K562 (cell line): ENCODE measurements around the gene PLEKHB1. TPM values are rescaled to one million over a fixed set of nuclear protein-coding genes. Genes with fewer than 3 reads are reported as not detected.
A peak's percentile ranks its signal among the peaks of the same experiment; 100 is the strongest.

Source experiments
- ARID4B ChIP-seq: sonication (generic); formaldehyde crosslinking; IDR thresholded peaks from 2 replicates; pipeline ENCODE4 v1.8.0; 2022; ENCODE audit warnings: mild to moderate bottlenecking, missing genetic modification reagents
- CLOCK ChIP-seq: fragments of 250-450 bp; sonication (Bioruptor Pico); IDR thresholded peaks from 2 replicates; pipeline ENCODE4 v1.4.0; 2020; ENCODE audit warnings: mild to moderate bottlenecking, moderate library complexity, borderline replicate concordance
- E2F5 ChIP-seq: sonication (generic); formaldehyde crosslinking; IDR thresholded peaks from 2 replicates; pipeline ENCODE4 v1.8.0; 2022; ENCODE audit warnings: mild to moderate bottlenecking, missing genetic modification reagents
- KLF13 ChIP-seq: fragments of 450-650 bp; IDR thresholded peaks from 2 replicates; pipeline ENCODE4 v1.6.1; 2016; ENCODE audit warnings: missing genetic modification characterization, low read depth, mild to moderate bottlenecking, missing compliant biosample characterization, moderate library complexity, borderline replicate concordance
- PCBP2 ChIP-seq: fragments of 200-400 bp; formaldehyde crosslinking; IDR thresholded peaks from 2 replicates; pipeline ENCODE4 v1.6.1; 2018; ENCODE audit warnings: low read length, low read depth, mild to moderate bottlenecking, moderate library complexity; ENCODE audit not compliant: poor library complexity, severe bottlenecking
- SUPT5H ChIP-seq: fragments of 450-650 bp; IDR thresholded peaks from 2 replicates; pipeline ENCODE4 v1.6.1; 2016
- TGIF2 ChIP-seq: sonication (generic); formaldehyde crosslinking; IDR thresholded peaks from 2 replicates; pipeline ENCODE4 v1.8.1; 2022; ENCODE audit warnings: mild to moderate bottlenecking, missing genetic modification reagents, moderate library complexity
- YY1 ChIP-seq, 3 experiments: IDR thresholded peaks; 2 replicates each; pipeline ENCODE4 v1.6.1; 2011; ENCODE audit warnings: low read length in 2 of 3, mild to moderate bottlenecking in 2 of 3, moderate library complexity in 2 of 3, borderline replicate concordance in 1 of 3, control low read depth in 1 of 3, low read depth in 1 of 3; ENCODE audit not compliant: insufficient read depth in 3 of 3, insufficient replicate concordance in 2 of 3, control insufficient read depth in 1 of 3, insufficient read length in 1 of 3; ENCODE audit errors: extremely low read depth in 1 of 3
- ZBTB33 ChIP-seq: sonication (generic); formaldehyde crosslinking; IDR thresholded peaks from 2 replicates; pipeline ENCODE4 v1.8.1; 2023; ENCODE audit warnings: mild to moderate bottlenecking, missing genetic modification reagents
- ZNF174 ChIP-seq: fragments of 250-450 bp; sonication (Bioruptor Pico); IDR thresholded peaks from 2 replicates; pipeline ENCODE4 v1.4.0; 2020; ENCODE audit warnings: mild to moderate bottlenecking
- ZNF274 ChIP-seq: IDR thresholded peaks from 2 replicates; pipeline ENCODE4 v1.6.1; 2011; ENCODE audit warnings: low read depth, mild to moderate bottlenecking, low read length, moderate library complexity, borderline replicate concordance
- polyA plus RNA-seq, 8 experiments: library from polyadenylated mRNA; depleted of rRNA in 4 of 8; stranded (reverse) in 5 of 8; unstranded in 3 of 8; fragments of >200 nt; fragmentation: Nextera tagmentation in 2 of 8; fragmentation: Illumina TruSeq in 1 of 8; extraction: Ambion mirVana in 2 of 8; extraction: Trizol in 1 of 8; gene quantifications; 2 replicates each; pipeline versions ENCODE4 v1.2.1 to v1.2.3, GENCODE V29; 2011 to 2014; ENCODE audit warnings: inconsistent platforms in 1 of 8, missing spikeins in 1 of 8
- total RNA-seq, 7 experiments: library from RNA; depleted of rRNA in 6 of 7; stranded (reverse); fragments of >200 nt in 6 of 7; fragmentation: Illumina TruSeq in 2 of 7; extraction: Trizol in 2 of 7; gene quantifications; 2 replicates each; pipeline versions ENCODE4 v1.2.1 to v1.2.3, GENCODE V29; 2011 to 2021; ENCODE audit warnings: low replicate concordance in 1 of 7

Gene PLEKHB1
- total and polyA plus RNA-seq, 9 of the 15 experiments (the other 6 are each of a cell fraction or from before 2014, with no cell fraction given), result 0.07 to 0.62 (median 0.17) TPM; not detected in 2

GRCh38 chr11:73597956-73598718 lies 48.2 kb upstream of the PLEKHB1 start, which contains the start of gene FAM168A (continued):
- TF ChIP-seq KLF13 (tag) (peak; percentile 67; the same call in 1 of the 2 replicates), ZBTB33 (CRISPR knock-in tag) (no peak), PCBP2 (peak; percentile 54), ARID4B (CRISPR knock-in tag) (peak; percentile 81), E2F5 (CRISPR knock-in tag) (no peak), TGIF2 (CRISPR knock-in tag) (no peak), ZNF274 (no peak), CLOCK (CRISPR knock-in tag) (no peak), ZNF174 (no peak), YY1 (IDR thresholded peaks at IDR 0.05; ENCODE audit: borderline replicate concordance in 1 of 3, control insufficient read depth in 1 of 3, extremely low read depth in 1 of 3, insufficient read depth in 3 of 3, insufficient read length in 1 of 3, insufficient replicate concordance in 2 of 3, low read depth in 1 of 3, low read length in 2 of 3) (peak in 2 of 3 experiments; percentile 51 to 80), SUPT5H (peak; percentile 75)
